Mononuclear cell (primary cell): ENCODE data around the gene CLDN10. TPM values are rescaled to one million over a fixed set of nuclear protein-coding genes. Genes with fewer than 3 reads are reported as not detected.

Source experiments
- H3K27me3 ChIP-seq: 2 replicates; pipeline ENCODE4 v1.6.0; 2011; ENCODE audit warnings: low read length, control low read depth; ENCODE audit not compliant: insufficient read depth
- H3K4me1 ChIP-seq: 2 replicates; pipeline ENCODE4 v1.5.1; 2011; ENCODE audit warnings: mild to moderate bottlenecking, low read length, control low read depth; ENCODE audit not compliant: insufficient read depth
- H3K4me3 ChIP-seq: 2 replicates; pipeline ENCODE4 v1.5.1; 2011; ENCODE audit warnings: mild to moderate bottlenecking, low read length, moderate library complexity
- H3K9me3 ChIP-seq: 2 replicates; pipeline ENCODE4 v1.5.1; 2011; ENCODE audit warnings: low read depth, mild to moderate bottlenecking, control low read depth, low read length
- total RNA-seq: library from RNA; depleted of rRNA; stranded (reverse); fragments of >200 nt; gene quantifications from one replicate; pipeline ENCODE4 v1.2.3, GENCODE V29; 2012

CLDN10 gene
- total RNA-seq, 1 donor: not detected

DNA sequence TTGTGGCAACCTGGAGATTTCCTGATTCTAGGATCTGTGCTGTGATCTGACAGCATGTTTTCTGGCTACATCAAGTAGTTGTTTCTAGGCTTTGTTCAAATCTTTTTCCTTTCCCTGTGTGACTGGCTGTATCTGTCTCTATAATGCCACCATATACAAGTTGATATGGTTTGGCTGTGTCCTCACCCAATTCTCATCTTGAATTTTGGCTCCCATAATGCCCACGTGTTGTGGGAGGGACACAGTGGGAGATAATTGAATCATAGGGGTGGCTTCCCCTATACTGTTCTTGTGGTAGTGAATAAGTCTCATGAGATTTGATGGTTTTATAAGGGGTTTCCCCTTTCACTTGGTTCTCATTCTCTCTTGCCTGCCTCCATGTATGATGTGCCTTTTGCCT lies 24.6 kb upstream of the CLDN10 start:
- Histone ChIP-seq H3K4me3 (no peak overlapping the region), H3K9me3 (no peaks in the 10 kb centered on the region), H3K4me1 (peaks cover 11% of the 10 kb centered on the region), H3K27me3 (peaks cover 7% of the 10 kb centered on the region)

DNA sequence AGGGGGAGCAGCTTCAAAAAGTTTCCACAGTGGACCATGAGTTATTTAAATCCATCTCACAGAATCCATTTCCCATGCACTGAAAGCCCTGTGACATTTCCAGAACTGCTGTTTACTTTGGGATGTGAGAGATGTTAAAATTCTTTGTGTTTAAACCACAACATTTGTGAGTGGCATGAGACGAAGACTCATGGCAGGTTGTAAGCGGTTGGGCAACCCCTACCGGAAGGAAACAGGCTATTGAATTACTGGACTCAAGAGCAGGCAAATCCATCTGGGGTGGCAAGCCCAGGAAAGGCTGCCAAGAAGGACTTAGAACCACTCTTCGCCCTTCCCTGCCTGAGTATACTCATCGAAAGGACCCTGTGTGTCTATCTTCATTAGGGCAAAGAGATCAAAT lies 22.3 kb upstream of the CLDN10 start:
- H3K9me3 ChIP-seq: no peaks in the 10 kb centered on the region
- peaks cover 6% of the 10 kb centered on the region for H3K4me1 ChIP-seq
- H3K4me3 ChIP-seq: no peak overlapping the region
- peaks cover 7% of the 10 kb centered on the region for H3K27me3 ChIP-seq

DNA sequence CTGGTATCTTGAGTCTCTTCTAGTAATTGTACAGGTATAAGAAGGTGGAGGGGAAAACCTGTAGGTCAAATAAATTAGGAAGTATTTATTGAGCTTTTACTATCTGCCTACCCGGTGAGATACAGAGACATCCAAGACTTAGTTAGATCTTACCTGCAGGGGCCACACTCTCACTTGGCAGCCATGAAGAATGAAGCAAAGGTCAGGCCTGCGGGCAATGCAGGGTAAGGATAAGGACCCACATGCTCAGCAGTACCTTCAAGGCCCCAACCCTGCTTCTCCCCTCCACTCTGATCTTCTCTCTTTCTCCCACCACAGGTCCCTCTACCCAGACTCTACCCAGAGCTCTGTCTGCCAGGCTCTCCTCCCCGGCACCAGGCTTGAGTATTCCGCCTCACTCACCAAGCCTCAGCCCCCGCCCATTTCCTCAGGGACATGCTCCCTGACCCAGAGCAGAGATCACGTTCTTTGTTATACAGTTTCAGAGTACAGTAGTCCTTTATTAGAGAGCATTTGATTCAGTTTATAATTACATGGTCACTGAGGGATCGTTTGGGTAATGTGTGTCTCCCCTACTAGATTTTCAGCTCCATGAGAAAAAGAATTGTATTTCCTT lies 18.9 kb upstream of the CLDN10 start:
- Histone ChIP-seq H3K27me3 (peaks cover 7% of the 10 kb centered on the region), H3K4me1 (peaks cover 6% of the 10 kb centered on the region), H3K9me3 (no peaks in the 10 kb centered on the region), H3K4me3 (no peak overlapping the region)

DNA sequence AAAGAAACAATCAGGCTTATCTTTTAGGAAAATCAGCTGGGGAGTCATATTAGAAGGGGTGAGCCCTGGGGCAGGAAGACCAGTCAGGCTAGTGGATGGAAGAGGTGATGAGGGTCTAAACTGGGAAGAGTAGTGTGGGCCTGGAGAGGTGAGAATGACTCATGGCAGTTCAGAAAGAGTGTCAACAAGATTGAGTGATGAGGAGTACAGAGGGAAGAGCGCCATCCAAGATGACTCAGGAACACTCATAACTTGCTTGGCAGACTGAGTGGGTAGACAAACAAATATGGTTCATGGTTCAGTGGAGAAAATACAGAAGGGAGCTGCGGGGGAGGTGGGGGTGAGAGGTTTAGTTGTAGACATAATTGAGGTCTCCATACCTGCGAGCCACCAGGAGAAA lies 17.3 kb upstream of the CLDN10 start:
- peaks cover 2% of the 10 kb centered on the region for H3K4me1 ChIP-seq
- no peaks in the 10 kb centered on the region for H3K9me3 ChIP-seq
- H3K4me3 ChIP-seq: no peak overlapping the region
- H3K27me3 ChIP-seq: peaks cover 6% of the 10 kb centered on the region

DNA sequence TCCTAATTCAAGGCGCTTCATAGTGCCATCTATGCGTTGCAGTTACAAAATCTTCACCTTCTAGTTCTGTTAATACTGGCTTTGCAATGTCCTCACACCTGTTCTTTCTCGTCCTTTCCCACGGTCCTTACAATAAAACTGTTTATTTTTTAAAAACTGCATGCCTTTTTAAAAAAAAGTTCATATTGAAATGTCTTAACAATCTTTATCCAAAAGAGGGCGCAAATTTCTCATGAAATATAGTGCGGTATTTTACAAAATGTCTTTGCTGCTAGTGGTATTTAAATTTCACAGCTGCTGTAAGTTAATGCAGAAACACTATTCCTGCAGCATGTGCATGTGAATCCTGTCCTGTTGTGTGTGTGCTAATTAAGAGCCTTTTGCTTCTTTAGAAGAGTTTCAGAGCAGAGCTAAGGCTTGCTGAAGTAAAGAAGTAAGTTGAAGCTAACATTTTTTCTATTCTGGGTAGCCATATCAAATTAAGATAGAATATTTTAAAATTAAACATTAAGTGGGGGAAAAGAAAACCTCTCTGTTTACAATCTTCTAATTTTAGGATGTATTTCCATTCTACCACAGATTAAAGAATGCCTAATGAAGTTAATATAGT lies 15.8 kb upstream of the CLDN10 start:
- H3K4me1 ChIP-seq: peaks cover 7% of the 10 kb centered on the region
- H3K9me3 ChIP-seq: no peaks in the 10 kb centered on the region
- H3K27me3 ChIP-seq: peaks cover 4% of the 10 kb centered on the region
- H3K4me3 ChIP-seq: no peak overlapping the region

DNA sequence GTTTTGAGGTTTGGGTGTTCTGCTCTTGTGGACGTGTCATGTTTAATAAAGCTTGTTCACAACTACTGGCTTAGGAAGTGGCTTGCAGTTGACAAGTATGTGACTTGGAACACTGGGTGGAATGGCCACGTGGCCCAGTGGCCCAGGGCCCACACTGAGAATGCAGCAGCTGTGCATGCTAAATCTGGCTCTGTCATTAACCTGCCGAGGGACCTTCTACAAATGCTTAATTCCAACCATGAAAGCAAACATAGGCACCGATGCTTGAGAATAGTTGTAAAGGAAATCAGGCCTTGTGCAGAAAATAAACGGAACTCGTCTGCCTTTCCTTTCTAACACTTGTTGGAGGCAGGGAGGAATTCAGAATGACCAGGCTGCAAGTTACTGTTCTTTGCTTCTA lies 11.6 kb upstream of the CLDN10 start:
- H3K9me3 ChIP-seq: no peaks in the 10 kb centered on the region
- H3K4me1 ChIP-seq: peaks cover 11% of the 10 kb centered on the region

DNA sequence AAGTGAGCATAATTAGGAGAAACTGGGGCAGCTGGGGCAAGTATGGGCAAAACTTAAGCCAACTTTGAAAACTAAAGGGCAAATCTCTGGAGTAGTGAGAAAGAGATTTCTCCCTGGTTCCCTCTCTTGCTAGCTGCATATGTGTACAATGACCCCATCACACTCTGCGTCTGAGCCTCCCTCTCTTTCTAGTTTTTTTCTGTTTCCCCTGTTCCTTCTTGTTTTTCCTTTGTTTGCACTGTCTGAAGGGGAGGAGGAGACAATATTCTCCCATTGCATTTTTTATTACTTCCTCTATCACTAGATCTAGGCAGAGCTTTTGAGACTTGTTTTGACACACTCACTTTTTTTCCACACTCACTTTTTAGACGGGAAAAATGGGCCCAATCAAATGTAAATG lies 11.2 kb upstream of the CLDN10 start:
- Histone ChIP-seq H3K4me3 (no peak overlapping the region), H3K4me1 (peaks cover 11% of the 10 kb centered on the region), H3K9me3 (no peaks in the 10 kb centered on the region), H3K27me3 (no peaks in the 10 kb centered on the region)

More for the DNA sequence above, 11.6 kb upstream of the CLDN10 start:
- Histone ChIP-seq H3K4me3 (no peak overlapping the region), H3K27me3 (no peaks in the 10 kb centered on the region)

DNA sequence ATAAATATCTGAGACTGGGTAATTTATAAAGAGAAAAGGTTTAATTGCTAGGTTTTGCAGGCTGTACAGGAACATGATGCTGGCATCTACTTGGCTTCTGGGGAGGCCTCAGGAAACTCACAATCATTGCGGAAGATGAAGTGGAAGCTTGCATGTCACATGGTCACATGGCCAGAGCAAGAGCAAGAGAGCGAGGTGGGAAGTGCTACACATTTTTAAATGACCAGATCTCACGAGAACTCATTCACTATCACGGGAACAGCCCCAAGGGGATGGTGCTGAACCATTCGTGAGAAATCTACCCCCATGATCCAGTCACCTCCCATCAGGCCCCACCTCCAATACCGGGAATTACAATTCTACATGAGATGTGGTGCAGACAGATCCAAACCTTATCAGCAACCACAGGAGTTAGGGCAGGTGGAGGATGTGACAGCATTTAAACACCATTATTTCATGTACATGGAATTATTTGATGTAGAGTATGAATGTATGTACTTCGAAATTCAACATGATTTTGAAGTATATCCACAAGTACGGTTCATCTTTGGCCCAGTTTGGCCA lies 10.5 kb upstream of the CLDN10 start:
- no peaks in the 10 kb centered on the region for H3K9me3 ChIP-seq

DNA sequence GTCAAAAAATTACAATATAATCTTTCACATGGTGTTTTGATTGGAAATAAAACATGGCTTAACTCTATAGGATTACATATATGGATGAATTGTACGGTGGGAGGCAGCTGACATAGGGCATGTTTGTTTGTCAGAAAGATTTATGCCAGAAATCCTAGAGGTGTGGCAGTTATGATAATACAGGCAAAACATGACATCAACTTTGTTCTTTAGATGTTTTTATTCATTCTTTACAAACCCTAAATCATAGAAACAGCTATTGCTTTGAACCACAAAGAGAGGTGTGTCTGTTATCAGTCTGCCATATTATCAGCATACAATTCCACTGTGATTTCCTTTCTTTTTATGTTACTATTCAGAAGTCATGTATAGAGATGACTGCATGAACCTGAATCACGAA lies 8.2 kb upstream of the CLDN10 start:
- H3K27me3 ChIP-seq: no peaks in the 10 kb centered on the region
- H3K9me3 ChIP-seq: no peaks in the 10 kb centered on the region
- no peak overlapping the region for H3K4me3 ChIP-seq
- peaks cover 11% of the 10 kb centered on the region for H3K4me1 ChIP-seq

More for the DNA sequence above, 10.5 kb upstream of the CLDN10 start:
- no peak overlapping the region for H3K4me3 ChIP-seq
- H3K27me3 ChIP-seq: no peaks in the 10 kb centered on the region
- peaks cover 11% of the 10 kb centered on the region for H3K4me1 ChIP-seq

DNA sequence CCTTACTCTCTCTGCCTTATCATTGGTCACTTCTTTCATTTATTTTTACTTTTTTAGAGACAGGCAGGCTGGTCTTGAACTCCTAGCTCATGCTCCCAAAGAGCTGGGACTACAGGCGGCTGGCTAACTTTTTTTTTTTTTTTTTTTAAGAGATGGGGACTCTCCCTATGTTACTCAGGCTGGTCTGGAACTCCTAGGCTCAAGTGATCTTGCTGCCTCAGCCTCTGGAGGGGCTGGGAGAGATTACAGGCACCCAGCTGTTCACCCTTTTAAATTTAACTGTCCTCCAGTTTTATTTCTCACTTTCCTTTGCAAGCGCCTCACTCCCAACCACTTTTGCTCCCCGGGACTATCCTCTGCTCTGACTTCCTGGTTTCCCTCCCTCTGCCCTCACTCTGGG lies 5.6 kb upstream of the CLDN10 start:
- Histone ChIP-seq H3K9me3 (no peaks in the 10 kb centered on the region), H3K4me3 (no peak overlapping the region), H3K4me1 (peaks cover 2% of the 10 kb centered on the region), H3K27me3 (peaks cover 10% of the 10 kb centered on the region)

DNA sequence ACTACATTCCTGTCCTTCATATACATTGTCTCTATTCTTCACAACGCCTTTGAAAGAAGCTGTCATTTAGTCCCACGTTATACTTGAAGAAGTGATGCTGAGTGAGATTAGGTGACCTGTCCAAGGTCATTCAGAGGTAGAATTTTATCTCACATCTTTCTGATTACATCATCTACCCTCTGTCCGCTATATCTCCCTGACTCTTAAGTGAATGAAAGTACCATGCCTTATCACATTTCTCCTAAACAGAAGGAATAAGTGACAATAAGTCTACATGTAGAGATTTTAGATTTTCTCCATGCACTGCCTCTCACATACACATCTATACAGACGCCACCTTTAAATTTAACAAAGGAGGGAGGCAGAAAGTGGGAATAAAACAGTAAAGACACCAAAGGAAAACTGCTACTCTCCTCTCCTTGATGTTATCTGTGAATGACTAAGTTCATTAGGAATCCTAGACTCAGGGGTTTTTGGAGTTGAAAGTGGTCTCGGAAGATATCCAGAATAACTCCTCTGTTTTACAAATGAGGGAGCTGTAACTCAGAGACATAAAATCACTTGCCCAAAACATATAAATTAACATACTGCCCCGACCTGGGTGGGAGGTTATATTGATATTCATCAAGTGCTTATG lies 4.9 kb upstream of the CLDN10 start:
- Histone ChIP-seq H3K4me3 (no peak overlapping the region), H3K27me3 (peaks cover 12% of the 10 kb centered on the region), H3K4me1 (peaks cover 2% of the 10 kb centered on the region), H3K9me3 (no peaks in the 10 kb centered on the region)

DNA sequence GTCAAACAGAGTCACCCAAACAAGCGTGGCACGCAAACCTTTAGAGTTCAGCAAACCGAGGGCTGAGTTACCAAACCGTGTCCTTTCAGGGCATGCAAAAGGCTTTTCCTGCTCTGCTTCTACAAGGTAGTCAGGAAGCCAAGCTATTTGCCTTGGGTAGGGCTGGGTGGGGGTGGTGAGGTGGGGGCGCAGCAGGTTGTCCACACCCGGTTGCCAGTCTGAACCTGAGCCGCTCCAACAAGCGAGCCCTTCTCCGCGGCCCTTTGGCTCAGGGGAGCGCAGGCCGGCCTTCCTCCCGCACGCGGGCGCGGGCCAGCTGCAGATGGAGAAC lies 347 bp upstream of the CLDN10 start:
- H3K9me3 ChIP-seq: no peaks in the 10 kb centered on the region
- H3K4me1 ChIP-seq: peaks cover 22% of the 10 kb centered on the region
- H3K27me3 ChIP-seq: peaks cover 30% of the 10 kb centered on the region
- no peak overlapping the region for H3K4me3 ChIP-seq

DNA sequence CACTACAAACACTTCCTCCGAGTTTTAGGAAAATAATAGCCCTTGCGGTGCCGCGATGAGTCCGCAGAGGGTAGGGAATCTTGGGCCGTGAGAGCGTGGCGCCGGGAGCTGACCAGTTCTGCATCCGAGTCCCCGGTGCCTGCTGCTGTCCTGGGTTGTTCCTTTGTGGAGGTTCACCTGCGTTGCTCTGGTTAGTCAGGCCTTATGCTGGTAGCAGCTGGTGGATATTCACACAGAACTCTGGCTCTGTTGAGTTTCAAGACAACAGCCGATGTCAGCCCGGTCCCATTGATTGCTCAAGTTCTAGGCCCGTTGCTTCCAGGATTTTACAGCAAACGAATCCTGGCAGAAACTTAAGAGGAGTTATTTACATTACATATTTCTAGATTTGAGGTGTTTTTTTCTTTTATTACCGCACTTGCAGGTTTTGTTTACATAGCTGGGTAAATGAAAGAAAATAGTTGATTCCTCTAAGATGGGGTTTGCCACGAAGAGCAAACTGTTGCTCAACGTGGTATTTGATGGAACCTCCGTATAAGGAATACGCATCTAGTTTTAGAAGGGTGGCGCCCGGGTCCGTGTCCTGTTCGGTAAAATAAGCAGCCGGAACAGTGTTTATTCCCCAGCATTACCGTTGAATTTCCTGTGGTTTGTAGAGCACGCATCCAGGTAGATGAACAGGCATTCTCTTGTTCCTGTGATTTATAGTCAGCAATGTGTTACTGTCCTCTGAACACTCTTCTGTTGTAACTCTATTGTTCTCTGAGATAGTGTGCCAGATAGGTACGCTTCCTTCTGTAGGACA lies 1.3 kb downstream of the CLDN10 start:
- Histone ChIP-seq H3K9me3 (no peaks in the 10 kb centered on the region), H3K4me1 (peaks cover 22% of the 10 kb centered on the region), H3K4me3 (no peak overlapping the region), H3K27me3 (peaks cover 30% of the 10 kb centered on the region)

DNA sequence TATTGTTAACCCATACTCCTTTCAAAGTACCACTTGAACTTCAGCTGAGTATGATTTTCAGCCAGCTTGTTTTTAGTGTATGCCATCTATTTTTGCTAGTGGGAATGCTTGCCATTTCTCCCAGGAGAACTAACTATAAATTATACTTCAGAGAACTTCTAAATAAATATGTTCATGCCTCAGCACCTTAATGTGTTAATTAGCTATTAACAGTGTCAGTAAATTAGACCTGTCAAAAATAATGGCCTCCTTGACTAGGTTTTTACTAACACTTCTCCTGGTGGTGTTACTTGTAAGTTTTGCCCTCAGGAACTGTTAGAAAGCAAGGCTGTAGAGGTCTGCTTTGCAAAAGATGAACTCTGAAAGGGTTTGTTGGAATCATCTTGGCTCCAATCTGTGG lies 4.5 kb downstream of the CLDN10 start:
- H3K9me3 ChIP-seq: no peaks in the 10 kb centered on the region
- H3K27me3 ChIP-seq: peaks cover 19% of the 10 kb centered on the region
- H3K4me1 ChIP-seq: peaks cover 22% of the 10 kb centered on the region
- no peak overlapping the region for H3K4me3 ChIP-seq

DNA sequence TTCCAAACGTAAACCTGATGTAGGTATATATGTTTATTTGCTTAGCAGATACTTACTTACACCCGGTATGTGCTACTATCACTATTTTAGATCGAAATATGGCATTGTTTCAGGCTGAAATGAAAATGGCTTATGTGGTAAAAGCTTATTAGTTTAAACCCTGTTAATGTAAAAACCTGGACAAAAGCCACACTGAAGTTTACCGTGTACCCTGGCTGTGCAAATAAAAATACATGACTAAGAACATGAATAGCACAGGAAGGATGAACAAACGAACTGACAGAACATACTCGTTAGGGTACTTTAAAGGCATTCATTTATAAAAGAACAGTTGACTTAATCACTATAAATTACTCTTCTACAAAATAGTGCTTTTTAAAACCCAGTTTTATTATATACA lies 6.6 kb downstream of the CLDN10 start:
- no peak overlapping the region for H3K4me3 ChIP-seq
- no peaks in the 10 kb centered on the region for H3K9me3 ChIP-seq
- H3K27me3 ChIP-seq: peaks cover 4% of the 10 kb centered on the region
- peaks cover 9% of the 10 kb centered on the region for H3K4me1 ChIP-seq
